Right lobe of liver (tissue), 4 donors: ENCODE data around the gene LZTFL1.

ENCODE experiments used
- CTCF ChIP-seq, 4 donors: fragments of 200-600 bp in 3 of 4; fragments of 450-650 bp in 1 of 4; IDR thresholded peaks; one replicate each; pipeline versions ENCODE4 v1.5.1 to v1.8.0; 2016 to 2022; ENCODE audit warnings: antibody characterized with exemption in 4 of 4, mild to moderate bottlenecking in 2 of 4
- POLR2A ChIP-seq: fragments of 450-650 bp; IDR thresholded peaks from one replicate; pipeline ENCODE4 v1.6.1; 2017; ENCODE audit warnings: antibody characterized with exemption, mild to moderate bottlenecking
- donor health status: DM: no; HTN: no; CAD: no.
- donor health status: DM: no; HTN: no; CAD: no.
- donor health status: DM: no; HTN: yes; CAD: no.

GRCh38 chr3:45874677-45875346, 32.9 kb upstream of the LZTFL1 start:
- TF ChIP-seq CTCF (IDR thresholded peaks at IDR 0.05) (no peak), POLR2A (no peak)
